GM18508 (cell line): Measurements from ENCODE around the gene CRADD.
"Not testable (repeated sequence)": the region's sequence is repeated elsewhere in the genome, so short reads cannot be mapped to it uniquely, and the experiment has no call there.

Experiments used
- ATAC-seq: cut with Tn5 transposase; IDR thresholded peaks from one replicate; pipeline ENCODE4 v1.9.1; 2021; ENCODE audit warnings: moderate number of reproducible peaks; ENCODE audit not compliant: insufficient read depth, unreplicated experiment

CRADD gene

DNA sequence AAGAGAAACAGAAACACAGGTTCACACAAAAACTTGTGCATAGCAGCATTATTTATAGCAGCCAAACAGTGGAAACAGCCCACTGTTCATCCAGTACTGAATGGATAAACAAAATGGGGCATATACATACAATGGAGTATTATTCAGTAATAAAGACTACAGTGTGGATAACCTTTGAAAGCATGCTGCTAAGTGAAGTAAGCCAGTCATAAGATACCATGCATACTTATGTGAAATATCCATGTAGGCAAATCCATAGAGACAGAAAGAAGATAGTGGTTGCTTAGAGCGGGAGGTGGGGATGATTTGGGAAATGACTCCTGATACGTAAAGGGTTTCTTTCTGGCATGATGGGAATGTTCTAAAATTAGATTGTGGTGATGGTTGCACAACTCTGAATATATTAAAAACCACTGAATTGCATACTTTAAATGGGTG lies 99.4 kb downstream of the CRADD start:
- no peak for ATAC-seq

DNA sequence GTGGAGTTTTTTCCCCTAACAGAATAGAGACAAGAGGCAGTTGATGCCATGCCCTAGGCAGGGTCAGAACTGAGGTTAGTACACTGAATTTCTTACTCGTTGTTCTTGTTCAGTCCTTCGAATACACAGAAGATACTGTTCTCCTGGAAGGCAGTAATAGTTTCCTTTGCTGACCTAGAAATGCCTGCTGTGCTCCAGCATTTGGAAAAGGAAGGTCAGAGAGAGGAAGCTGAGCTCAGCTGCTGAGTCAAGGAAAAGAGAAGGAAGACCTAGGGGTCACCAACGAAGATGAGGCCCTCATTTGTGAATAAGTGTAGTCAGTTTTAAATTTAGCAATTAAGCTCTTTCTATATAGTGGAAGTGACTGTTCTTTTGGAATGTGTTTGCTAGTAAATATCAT lies 100.1 kb downstream of the CRADD start:
- ATAC-seq: no peak

GRCh38 chr12:93778306-93778705 lies 101.1 kb downstream of the CRADD start:
- ATAC-seq: no peak

- no peak for ATAC-seq
Observed at GRCh38 chr12:93778766-93779165, 101.6 kb downstream of the CRADD start.

- no peak for ATAC-seq
Observed at GRCh38 chr12:93780101-93780641, 103.0 kb downstream of the CRADD start.

- not testable (repeated sequence) for ATAC-seq
Observed at GRCh38 chr12:93780886-93781285, 103.7 kb downstream of the CRADD start.

GRCh38 chr12:93781961-93782360 lies 104.8 kb downstream of the CRADD start:
- ATAC-seq: not testable (repeated sequence)

- no peak for ATAC-seq
Observed at GRCh38 chr12:93782853-93783252, 105.7 kb downstream of the CRADD start.

DNA sequence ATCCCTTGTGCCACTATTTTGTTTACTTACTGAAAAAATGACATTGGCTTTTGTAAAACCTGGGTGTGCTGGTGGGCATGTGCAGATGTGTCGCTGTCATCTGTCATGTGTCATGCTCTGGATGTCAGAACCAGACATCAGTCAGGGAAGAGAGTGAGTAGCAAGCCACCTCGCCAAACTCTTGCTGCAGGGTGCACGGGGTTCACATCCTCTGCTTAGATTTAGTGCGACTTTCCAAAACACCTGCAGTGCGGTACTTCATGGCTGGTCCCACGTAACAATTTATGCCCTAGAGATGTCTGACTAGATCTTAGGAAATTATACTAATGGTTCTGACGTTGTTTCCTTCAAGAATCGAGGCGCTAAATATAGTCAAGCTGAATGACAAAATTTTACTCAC lies 106.7 kb downstream of the CRADD start:
- ATAC-seq: no peak

DNA sequence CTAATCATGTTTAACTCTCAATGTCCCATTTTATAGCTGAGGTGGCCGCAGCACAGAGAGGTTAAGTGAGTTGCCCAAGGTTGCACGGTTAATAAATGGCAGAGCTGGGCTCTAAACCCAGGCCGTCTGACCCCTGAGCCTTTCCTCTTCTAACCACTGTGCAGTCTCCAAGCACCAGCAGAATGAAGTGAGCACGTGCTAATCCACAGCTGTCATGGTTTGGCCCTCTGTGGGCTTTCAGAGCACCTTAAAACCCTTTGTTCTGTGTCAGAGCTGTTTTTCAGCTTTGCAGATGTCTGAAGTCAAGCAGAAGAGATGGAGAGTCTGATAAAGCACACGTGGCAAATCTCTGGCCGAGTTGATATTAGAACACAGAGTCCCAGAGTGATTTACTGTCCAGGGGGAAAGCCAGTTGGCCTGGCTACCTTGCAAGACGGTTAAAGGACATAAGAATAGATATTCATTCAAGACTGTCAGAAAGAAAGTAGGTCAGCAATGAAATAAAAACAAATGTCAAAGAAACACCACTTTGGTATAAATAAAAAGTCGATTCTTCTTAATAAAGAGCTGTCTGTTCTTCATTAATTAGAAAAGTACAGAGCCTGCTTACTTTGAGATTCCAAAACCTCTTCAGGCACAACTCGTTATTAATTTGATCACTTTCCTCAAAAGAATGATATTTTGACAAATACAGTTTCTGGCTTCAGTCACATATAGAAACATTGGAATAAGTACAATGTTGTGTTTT lies 107.3 kb downstream of the CRADD start:
- no peak for ATAC-seq

DNA sequence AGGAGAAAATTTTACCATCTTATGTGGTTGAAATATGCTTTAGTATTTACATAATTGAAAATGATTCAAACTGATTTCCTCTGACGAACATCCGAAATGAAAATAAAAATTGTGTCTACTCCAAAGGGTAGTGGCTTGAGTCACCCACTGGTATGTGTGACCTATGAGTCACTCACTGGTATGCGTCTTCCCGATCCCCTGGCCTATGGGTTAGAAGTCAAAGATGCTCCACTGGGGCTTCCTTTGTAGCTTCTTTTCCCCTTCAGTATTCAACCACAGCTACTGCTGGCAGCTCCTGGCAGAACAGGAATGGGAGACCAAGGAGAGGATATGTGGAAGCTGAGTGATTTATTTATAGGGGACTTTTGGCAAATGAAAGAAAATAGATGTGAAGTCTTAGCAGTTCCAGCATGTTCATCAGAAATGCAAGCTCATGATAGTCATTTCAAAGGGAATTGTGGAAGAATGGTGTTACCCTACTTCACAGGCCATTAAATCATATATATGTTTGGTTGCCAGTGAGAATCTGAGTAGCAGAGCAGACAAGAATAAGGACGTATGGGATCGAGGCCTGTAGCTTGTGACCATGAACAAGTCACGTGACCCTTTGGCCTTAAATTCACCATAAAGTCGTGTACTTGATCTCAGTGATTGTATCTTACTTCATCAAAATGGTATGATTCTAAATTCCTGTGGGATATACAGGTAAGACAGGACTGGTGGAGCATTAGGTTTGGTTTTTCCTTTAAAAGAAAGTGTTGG lies 108.3 kb downstream of the CRADD start:
- peak; percentile 64 for ATAC-seq

DNA sequence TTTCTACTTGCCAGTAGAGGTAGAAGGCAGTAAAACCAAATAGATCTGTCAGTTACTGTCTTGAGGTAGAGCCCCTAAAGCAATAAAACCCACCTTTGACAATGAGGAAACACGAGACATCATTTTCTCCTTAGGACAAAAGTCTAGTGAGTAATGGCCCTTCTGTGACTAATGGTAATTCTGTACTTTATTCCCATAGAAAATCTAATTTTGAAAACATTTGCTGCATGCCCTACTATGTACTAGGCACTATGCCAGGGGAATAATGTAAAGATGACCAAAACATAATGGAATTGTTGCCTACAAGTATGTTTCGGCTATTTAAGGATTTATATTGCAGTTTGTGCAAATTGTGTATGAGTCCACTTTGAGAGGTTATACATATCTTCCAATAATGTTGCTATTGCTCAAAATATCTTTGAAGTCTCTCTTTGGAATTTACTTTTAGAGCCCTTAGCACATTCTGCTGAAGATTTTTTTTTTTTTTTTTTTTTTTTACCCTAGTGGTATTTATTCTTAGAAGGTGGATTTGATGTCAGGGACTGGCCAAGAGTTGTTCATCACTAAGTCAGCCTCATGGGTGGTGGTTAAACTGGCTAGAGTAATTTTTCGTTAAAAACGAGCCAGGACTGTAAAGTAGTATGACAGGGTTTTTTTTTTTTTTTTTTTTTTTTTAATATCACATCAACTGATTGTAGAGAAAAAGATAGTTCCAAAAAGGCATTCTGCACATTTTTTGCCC lies 109.7 kb downstream of the CRADD start:
- no peak for ATAC-seq

- ATAC-seq: no peak
Observed at GRCh38 chr12:93788853-93789252, 111.7 kb downstream of the CRADD start.

GRCh38 chr12:93789767-93790166 lies 112.6 kb downstream of the CRADD start:
- ATAC-seq: no peak

- ATAC-seq: no peak
Observed at GRCh38 chr12:93790472-93791152, 113.4 kb downstream of the CRADD start.

GRCh38 chr12:93793007-93793406 lies 115.8 kb downstream of the CRADD start:
- no peak for ATAC-seq

DNA sequence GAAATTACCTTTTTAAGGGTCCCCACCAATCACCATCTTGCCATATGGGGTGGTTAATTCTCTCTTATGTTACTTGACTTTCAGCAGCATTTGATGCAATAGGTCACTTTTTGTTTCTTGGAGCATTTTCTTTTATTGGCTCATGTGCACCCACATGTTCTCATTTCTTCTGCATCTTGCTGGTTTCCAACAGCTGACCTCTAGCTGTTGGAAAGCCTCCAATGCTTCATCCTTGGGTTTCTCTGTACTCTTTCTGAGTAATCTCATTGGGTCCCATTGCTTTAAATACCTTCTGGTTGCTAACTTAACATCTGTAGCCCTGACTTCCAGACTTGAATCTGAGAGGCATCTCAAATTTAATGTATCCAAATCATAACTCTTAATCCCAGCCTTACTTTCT lies 116.8 kb downstream of the CRADD start:
- no peak for ATAC-seq

GRCh38 chr12:93794738-93795137 lies 117.6 kb downstream of the CRADD start:
- ATAC-seq: no peak

DNA sequence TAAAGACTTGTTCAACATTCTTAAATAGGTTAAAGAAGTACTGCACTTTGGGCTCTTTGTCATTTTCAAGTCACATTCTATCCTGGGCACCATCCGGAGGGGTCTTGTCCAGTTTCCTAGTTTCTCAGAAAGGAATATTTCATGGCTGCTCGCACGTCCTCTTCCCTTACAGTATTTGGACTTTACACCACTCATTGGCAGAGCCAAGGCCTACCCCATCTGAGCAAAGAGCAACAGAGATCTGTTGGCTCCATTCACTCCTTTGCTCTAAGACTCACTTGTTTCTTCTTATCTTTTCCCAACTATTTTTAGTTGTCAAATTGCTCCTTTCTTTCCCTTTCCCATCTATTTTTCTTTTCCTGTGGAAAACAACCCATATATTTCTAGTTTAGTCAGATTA lies 118.2 kb downstream of the CRADD start:
- no peak for ATAC-seq

DNA sequence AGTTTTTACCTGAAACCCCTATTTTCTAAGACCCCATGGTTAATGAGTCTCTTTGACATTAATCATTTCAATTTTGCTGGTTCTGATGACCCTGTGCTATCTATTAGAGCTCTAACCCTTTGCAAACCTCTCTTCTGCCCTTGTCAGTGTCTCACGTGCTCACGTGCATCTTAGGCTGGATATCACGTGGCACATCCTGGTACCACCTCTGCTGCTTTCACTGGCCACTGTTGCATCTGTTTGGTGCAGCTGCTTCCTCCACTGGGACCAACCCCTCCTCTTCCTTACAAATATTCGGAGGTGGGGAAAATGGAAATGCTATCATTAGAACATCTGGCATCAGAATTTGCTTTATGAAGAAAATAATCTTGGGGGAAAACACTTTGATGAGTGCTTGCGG lies 119.6 kb downstream of the CRADD start:
- ATAC-seq: no peak
